H1 (cell line): ENCODE results near the gene MAP7D1. TPM values are rescaled to one million over a fixed set of nuclear protein-coding genes. Genes with fewer than 3 reads are reported as not detected.
"Not testable (repeated sequence)": the region's sequence is repeated elsewhere in the genome, so short reads cannot be mapped to it uniquely, and the experiment has no call there.

Experiments used
- CTCF ChIA-PET: fragments of 300-600 bp; sonication (Branson Sonifier 250); formaldehyde crosslinking; loops from one replicate; lab custom pipeline; 2021; ENCODE audit not compliant: partially characterized antibody; lab: Charles Lee
- POLR2A ChIA-PET: fragments of 300-600 bp; sonication (Branson Sonifier 250); formaldehyde crosslinking; loops from one replicate; lab custom pipeline; 2021; ENCODE audit warnings: inconsistent platforms; ENCODE audit not compliant: partially characterized antibody; lab: Charles Lee
- DNase-seq, 2 experiments: peaks; one replicate each; pipeline versions ENCODE4 v3.0.0 to v3.0.0-alpha.2; 2010 to 2022; ENCODE audit warnings: low spot score in 2 of 2, low read depth in 1 of 2, mixed read lengths in 1 of 2
- FAIRE-seq: peaks from 2 replicates; lab custom pipeline; 2011; peaks lifted over from hg19 to GRCh38; lab: Jason Lieb, UNC
- H2AFZ ChIP-seq: 2 replicates; pipeline ENCODE4 v1.8.1; 2012; ENCODE audit warnings: low read length, inconsistent platforms
- H2AK5ac ChIP-seq: 2 replicates; pipeline ENCODE4 v1.6.1; 2013; ENCODE audit warnings: low read depth, low read length
- H2BK120ac ChIP-seq: replicated peaks from 2 replicates; pipeline ENCODE3; 2013; ENCODE audit warnings: low read depth, low read length, inconsistent platforms
- H2BK12ac ChIP-seq: 2 replicates; pipeline ENCODE4 v1.6.1; 2013; ENCODE audit warnings: low read depth, low read length
- H2BK15ac ChIP-seq: 2 replicates; pipeline ENCODE4 v1.6.1; 2013; ENCODE audit warnings: low read length
- H2BK20ac ChIP-seq: 2 replicates; pipeline ENCODE4 v1.6.1; 2013; ENCODE audit warnings: low read length
- H2BK5ac ChIP-seq: 2 replicates; pipeline ENCODE4 v1.6.1; 2013; ENCODE audit warnings: low read depth, low read length
- H3K14ac ChIP-seq: 2 replicates; pipeline ENCODE4 v1.6.1; 2013; ENCODE audit warnings: inconsistent platforms; ENCODE audit not compliant: insufficient read length
- H3K18ac ChIP-seq: 2 replicates; pipeline ENCODE4 v1.6.1; 2013; ENCODE audit warnings: low read length; ENCODE audit errors: extremely low read depth
- H3K23ac ChIP-seq: 2 replicates; pipeline ENCODE4 v1.6.1; 2013; ENCODE audit warnings: inconsistent platforms; ENCODE audit not compliant: insufficient read length
- H3K23me2 ChIP-seq: 2 replicates; pipeline ENCODE4 v1.6.1; 2013; ENCODE audit warnings: low read depth, low read length
- H3K27ac ChIP-seq: 2 replicates; pipeline ENCODE4 v1.6.1; 2011; ENCODE audit warnings: low read depth, low read length, inconsistent platforms
- H3K27me3 ChIP-seq, 4 experiments: replicated peaks in 1 of 4; 1 replicate in 1 of 4; 2 replicates in 3 of 4; pipeline versions ENCODE4 v1.6.1 to v1.8.1; 2011 to 2013; ENCODE audit warnings: low read length in 3 of 4, mild to moderate bottlenecking in 3 of 4, inconsistent platforms in 2 of 4, mixed read lengths in 2 of 4, moderate library complexity in 1 of 4; ENCODE audit not compliant: control insufficient read depth in 3 of 4, insufficient read depth in 3 of 4; ENCODE audit errors: extremely low read depth in 1 of 4
- H3K36me3 ChIP-seq, 4 experiments: 2 replicates each; pipeline versions ENCODE4 v1.6.1 to v1.8.1; 2011 to 2013; ENCODE audit warnings: mild to moderate bottlenecking in 4 of 4, low read length in 3 of 4, moderate library complexity in 2 of 4, control low read depth in 1 of 4, inconsistent platforms in 1 of 4; ENCODE audit not compliant: insufficient read depth in 4 of 4, control insufficient read depth in 2 of 4
- H3K4ac ChIP-seq: replicated peaks from 2 replicates; pipeline ENCODE3; 2013; ENCODE audit warnings: low read length, low read depth, mixed read lengths, inconsistent platforms; ENCODE audit not compliant: insufficient read length
- H3K4me1 ChIP-seq, 4 experiments: replicated peaks in 1 of 4; 1 replicate in 1 of 4; 2 replicates in 3 of 4; pipeline versions ENCODE4 v1.6.1 to v1.8.1; 2011 to 2013; ENCODE audit warnings: low read length in 3 of 4, inconsistent platforms in 2 of 4, mixed read lengths in 1 of 4; ENCODE audit not compliant: insufficient read depth in 4 of 4, control insufficient read depth in 3 of 4
- H3K4me2 ChIP-seq, 2 experiments: 2 replicates each; pipeline versions ENCODE4 v1.6.1 to v1.8.1; 2011 to 2013; ENCODE audit warnings: low read depth in 2 of 2, low read length in 2 of 2, control low read depth in 1 of 2, inconsistent platforms in 1 of 2, mild to moderate bottlenecking in 1 of 2; ENCODE audit not compliant: insufficient read depth in 1 of 2
- H3K4me3 ChIP-seq, 4 experiments: fragments of 200-600, 300-600 bp in 1 of 4; sonication (generic), shearing (Covaris generic), sonication (Bioruptor Twin) in 1 of 4; 2 replicates each; pipeline versions ENCODE4 v1.5.1 to v1.8.1; 2011 to 2016; ENCODE audit warnings: low read length in 4 of 4, low read depth in 3 of 4, control low read depth in 2 of 4, inconsistent platforms in 2 of 4, mild to moderate bottlenecking in 2 of 4, mixed read lengths in 1 of 4, moderate library complexity in 1 of 4; ENCODE audit not compliant: insufficient read depth in 2 of 4; ENCODE audit errors: extremely low read depth in 1 of 4
- H3K56ac ChIP-seq: replicated peaks from 2 replicates; pipeline ENCODE3; 2013; ENCODE audit warnings: low read depth, mild to moderate bottlenecking, mixed read lengths, low read length, inconsistent platforms; ENCODE audit not compliant: insufficient read length
- H3K79me1 ChIP-seq: 2 replicates; pipeline ENCODE4 v1.6.1; 2013; ENCODE audit warnings: low read depth, low read length, control low read depth
- H3K79me2 ChIP-seq, 2 experiments: 2 replicates each; pipeline versions ENCODE4 v1.6.1 to v1.8.1; 2012 to 2013; ENCODE audit warnings: low read length in 2 of 2, mild to moderate bottlenecking in 2 of 2, inconsistent platforms in 1 of 2; ENCODE audit not compliant: insufficient read depth in 2 of 2, control insufficient read depth in 1 of 2
- H3K9ac ChIP-seq, 4 experiments: replicated peaks in 1 of 4; 1 replicate in 1 of 4; 2 replicates in 3 of 4; pipeline versions ENCODE4 v1.6.1 to v1.8.1; 2011 to 2013; ENCODE audit warnings: low read depth in 3 of 4, low read length in 3 of 4, control low read depth in 2 of 4, mild to moderate bottlenecking in 2 of 4, moderate library complexity in 2 of 4, inconsistent platforms in 1 of 4; ENCODE audit errors: extremely low read depth in 1 of 4
- H3K9me3 ChIP-seq, 2 experiments: 2 replicates each; pipeline versions ENCODE4 v1.6.1 to v1.8.1; 2012 to 2013; ENCODE audit warnings: mild to moderate bottlenecking in 2 of 2, moderate library complexity in 2 of 2, control low read depth in 1 of 2, inconsistent platforms in 1 of 2, low read depth in 1 of 2, low read length in 1 of 2, mixed read lengths in 1 of 2; ENCODE audit not compliant: insufficient read depth in 2 of 2
- H4K20me1 ChIP-seq, 2 experiments: replicated peaks in 1 of 2; 2 replicates each; pipeline versions ENCODE3 to v1.8.1; 2011 to 2013; ENCODE audit warnings: inconsistent platforms in 2 of 2, low read length in 2 of 2, mild to moderate bottlenecking in 1 of 2; ENCODE audit not compliant: insufficient read depth in 2 of 2, control insufficient read depth in 1 of 2
- H4K5ac ChIP-seq: 2 replicates; pipeline ENCODE4 v1.6.1; 2013; ENCODE audit warnings: low read length, low read depth, mixed read lengths, inconsistent platforms; ENCODE audit not compliant: insufficient read length
- H4K8ac ChIP-seq: 2 replicates; pipeline ENCODE4 v1.8.0; 2013; ENCODE audit warnings: mild to moderate bottlenecking, moderate library complexity, low read length, inconsistent platforms; ENCODE audit not compliant: insufficient read depth; ENCODE audit errors: extremely low read depth
- H4K91ac ChIP-seq: replicated peaks from 2 replicates; pipeline ENCODE3; 2013; ENCODE audit warnings: low read length, mixed read lengths, inconsistent platforms; ENCODE audit not compliant: insufficient read length
- POLR2A ChIP-seq, 2 experiments: IDR thresholded peaks; 1 replicate in 1 of 2; 2 replicates in 1 of 2; pipeline ENCODE4 v1.6.1; 2011; ENCODE audit warnings: low read depth in 2 of 2, low read length in 2 of 2, mild to moderate bottlenecking in 2 of 2; ENCODE audit errors: control extremely low read depth in 1 of 2
- RAD21 ChIP-seq, 2 experiments: IDR thresholded peaks in 1 of 2; conservative IDR thresholded peaks in 1 of 2; 2 replicates each; pipeline ENCODE4 v1.6.1; 2011; ENCODE audit warnings: low read depth in 2 of 2, low read length in 2 of 2, improper control_type of control experiment in 1 of 2, inconsistent platforms in 1 of 2, mild to moderate bottlenecking in 1 of 2, moderate library complexity in 1 of 2
- WGBS, 2 experiments: shearing (Covaris generic) in 1 of 2; methylation state at CpG; one replicate each; pipeline versions ENCODE4 v1.1.6 to v1.1.7; 2013 to 2015; ENCODE audit warnings: low lambda C conversion rate in 2 of 2, mixed read lengths in 2 of 2, inconsistent platforms in 1 of 2, low coverage in 1 of 2, missing lambda C conversion rate in 1 of 2; ENCODE audit not compliant: insufficient replicate concordance in 2 of 2, insufficient coverage in 1 of 2, insufficient read length in 1 of 2; ENCODE audit errors: extremely low coverage in 1 of 2, missing lambda C conversion rate in 1 of 2; 5-methylcytosine and 5-hydroxymethylcytosine counted together
- polyA plus RNA-seq, 7 experiments: library from polyadenylated mRNA; depleted of rRNA in 3 of 7; stranded (reverse) in 5 of 7; unstranded in 2 of 7; fragments of >200 nt in 5 of 7; fragments of 200-250 nt in 2 of 7; gene quantifications; 1 replicate in 5 of 7; 2 replicates in 1 of 7; 4 replicates in 1 of 7; pipeline versions ENCODE4 v1.2.1 to v1.2.3, GENCODE V29; 2011 to 2013; ENCODE audit warnings: missing spikeins in 2 of 7, mixed read lengths in 2 of 7
- total RNA-seq: library from RNA; stranded (reverse); fragmentation: NEBNext Ultra II Directional; extraction: Animal tissue kit (Norgen Biotek cat#: 25700); gene quantifications from 2 replicates; pipeline ENCODE4 v1.2.1, GENCODE V29; 2021

Gene MAP7D1
- total and polyA plus RNA-seq, 2 of the 8 experiments (the other 6 are each of a cell fraction or from before 2014, with no cell fraction given), result 18.2 to 52.4 TPM

GRCh38 chr1:36217670-36218069, 61.7 kb downstream of the MAP7D1 start (continued):
- TF ChIP-seq RAD21 (IDR thresholded peaks at IDR 0.05 in 1 of 2, conservative IDR thresholded peaks at IDR 0.05 in 1 of 2; ENCODE audit: low read depth in 2 of 2, low read length in 2 of 2), result peak; percentile 31 to 45
- no peak for TF ChIP-seq POLR2A (IDR thresholded peaks at IDR 0.05; ENCODE audit: control extremely low read depth in 1 of 2, low read depth in 2 of 2, low read length in 2 of 2)

DNA sequence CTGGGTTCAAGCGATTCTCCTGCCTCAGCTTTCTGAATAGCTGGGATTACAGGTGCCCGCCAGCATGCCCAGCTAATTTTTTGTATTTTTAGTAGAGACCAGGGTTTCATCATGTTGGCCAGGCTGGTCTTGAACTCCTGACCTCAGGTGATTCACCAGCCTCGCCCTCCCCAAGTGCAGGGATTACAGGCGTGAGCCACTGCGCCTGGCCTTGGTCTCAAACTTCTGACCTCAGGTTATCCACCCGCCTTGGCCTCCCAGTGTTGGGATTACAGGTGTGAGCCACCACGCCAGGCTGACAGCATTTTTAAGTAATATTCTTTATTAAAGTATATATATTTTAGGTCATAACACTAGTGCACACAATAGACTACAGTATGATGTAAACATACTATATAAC, 65.9 kb downstream of the MAP7D1 start:
- not testable (repeated sequence) for H3K23me2 ChIP-seq
- 98% methylated on average over 7 of the region's 7 CpGs; no CpG with 5 or more reads in 1 of the 2 experiments for WGBS, 2 experiments
- CTCF ChIA-PET, result interaction anchor here (0.7 to 6.4 kb wide), 4 partner anchors 34 to 125 kb away, joined by 3 to 38 read pairs (median 18); partner anchors contain the start of gene TRAPPC3

More for the DNA sequence above, 65.9 kb downstream of the MAP7D1 start:
- not testable (repeated sequence) for H3K9ac ChIP-seq, H2BK20ac ChIP-seq, H4K91ac ChIP-seq, H2BK15ac ChIP-seq, H3K79me1 ChIP-seq, H3K18ac ChIP-seq, H3K36me3 ChIP-seq, H3K4me1 ChIP-seq, H2BK12ac ChIP-seq, FAIRE-seq, DNase-seq, H4K5ac ChIP-seq, H2BK120ac ChIP-seq, H2AK5ac ChIP-seq, H3K27ac ChIP-seq, H4K8ac ChIP-seq, H3K4me3 ChIP-seq, H3K14ac ChIP-seq, H3K4ac ChIP-seq, H3K27me3 ChIP-seq, H2AFZ ChIP-seq, H3K56ac ChIP-seq, H2BK5ac ChIP-seq, H3K4me2 ChIP-seq, H3K9me3 ChIP-seq, H3K23ac ChIP-seq
- POLR2A ChIA-PET, result interaction anchor here (5.0 kb wide), 1 partner anchor 18 kb away, joined by 48 read pairs; no protein-coding TSS in a partner anchor
- Histone ChIP-seq H3K79me2 (peaks cover 21 to 26% of the 10 kb centered on the region in 2 experiments), H4K20me1 (peaks cover 11 to 13% of the 10 kb centered on the region in 2 experiments)
